Osteocyte (in vitro differentiated cells): ENCODE results near the gene PSKH1. TPM values are rescaled to one million over a fixed set of nuclear protein-coding genes. Genes with fewer than 3 reads are reported as not detected.
"Not testable (repeated sequence)": the region's sequence is repeated elsewhere in the genome, so short reads cannot be mapped to it uniquely, and the experiment has no call there.

ENCODE experiments used
- DNase-seq: peaks from one replicate; pipeline ENCODE4 v3.0.0; 2021; ENCODE audit warnings: mixed read lengths; ENCODE audit not compliant: unreplicated experiment; ENCODE audit errors: extremely low spot score
- H3K27ac Mint-ChIP-seq: one replicate; pipeline ENCODE4 v1.8.0; 2021; ENCODE audit warnings: mild to moderate bottlenecking, mixed read lengths; ENCODE audit not compliant: unreplicated experiment
- H3K27me3 Mint-ChIP-seq: one replicate; pipeline ENCODE4 v1.8.0; 2021; ENCODE audit warnings: mixed read lengths; ENCODE audit not compliant: unreplicated experiment
- H3K36me3 Mint-ChIP-seq: one replicate; pipeline ENCODE4 v1.8.0; 2021; ENCODE audit warnings: mixed read lengths; ENCODE audit not compliant: unreplicated experiment
- H3K4me1 Mint-ChIP-seq: one replicate; pipeline ENCODE4 v1.8.0; 2021; ENCODE audit warnings: mixed read lengths; ENCODE audit not compliant: unreplicated experiment
- H3K4me3 Mint-ChIP-seq: one replicate; pipeline ENCODE4 v1.8.0; 2021; ENCODE audit warnings: mild to moderate bottlenecking, moderate library complexity, mixed read lengths; ENCODE audit not compliant: unreplicated experiment
- H3K9me3 Mint-ChIP-seq: one replicate; pipeline ENCODE4 v1.8.0; 2021; ENCODE audit warnings: mixed read lengths; ENCODE audit not compliant: unreplicated experiment
- CTCF ChIP-seq: fragments of 200-600 bp; sonication (generic); IDR thresholded peaks from 2 replicates; pipeline ENCODE4 v1.5.0; 2021; ENCODE audit warnings: antibody characterized with exemption, mild to moderate bottlenecking, moderate library complexity
- total RNA-seq: library from RNA; stranded (reverse); gene quantifications from 2 replicates; pipeline ENCODE4 v1.2.1, GENCODE V29; 2021

Gene PSKH1
- total RNA-seq, 1 donor from 2014 or later: 45.5 TPM

DNA sequence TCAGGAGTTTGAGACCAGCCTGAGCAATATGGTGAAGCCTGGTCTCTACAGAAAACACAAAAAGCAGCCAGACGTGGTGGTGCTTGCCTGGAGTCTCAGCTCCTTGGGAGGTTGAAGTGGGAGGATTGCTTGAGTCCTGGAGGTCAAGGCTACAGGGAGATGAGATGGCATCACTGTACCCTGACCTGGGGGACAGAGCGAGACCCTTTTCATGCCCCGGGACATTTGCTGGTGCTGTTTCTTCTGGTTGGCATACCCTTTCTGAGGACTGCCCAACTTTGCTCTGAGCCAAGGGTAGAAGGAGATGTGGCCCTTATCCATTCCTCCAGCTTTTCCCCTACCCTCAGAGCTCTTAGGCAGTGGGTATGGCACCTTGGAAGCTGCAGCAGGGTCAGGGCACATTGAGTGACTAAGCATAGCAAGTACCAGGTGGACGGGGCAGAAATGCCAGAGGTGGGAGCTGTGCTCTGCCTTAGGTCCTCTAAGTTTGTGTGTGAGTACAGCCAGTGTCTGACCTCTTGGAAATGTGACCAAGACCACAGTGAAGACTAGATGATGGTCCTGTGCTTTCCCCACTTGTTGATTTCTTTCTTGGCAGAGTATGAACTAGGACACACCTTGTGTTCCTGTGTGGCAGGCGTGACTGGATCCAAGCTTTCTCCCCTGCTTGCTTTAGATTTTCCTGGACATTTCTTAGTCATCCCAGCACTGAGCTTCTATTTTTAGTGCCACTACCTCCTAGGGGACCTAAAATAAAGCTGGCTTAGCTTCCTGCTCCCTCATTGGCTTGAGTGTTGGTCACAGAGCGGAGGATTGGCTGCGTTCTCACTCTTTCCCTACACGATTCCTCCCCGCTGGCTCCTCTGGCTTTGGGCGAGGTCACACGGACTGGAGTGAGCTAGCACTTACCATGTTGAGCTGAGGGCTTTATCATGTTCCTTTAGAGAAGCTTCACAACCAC, 30.2 kb upstream of the PSKH1 start:
- Mint-ChIP-seq H3K4me3 (peak overlapping the region; percentile 9), H3K36me3 (peaks cover 12% of the 10 kb centered on the region), H3K27me3 (no peaks in the 10 kb centered on the region), H3K4me1 (peaks cover 28% of the 10 kb centered on the region), H3K27ac (peak overlapping the region; percentile 68), H3K9me3 (no peaks in the 10 kb centered on the region)
- DNase-seq: no peak
- TF ChIP-seq CTCF: no peak

GRCh38 chr16:67864044-67864443, 29.0 kb upstream of the PSKH1 start:
- Mint-ChIP-seq H3K4me1 (peaks cover 26% of the 10 kb centered on the region), H3K27ac (peak overlapping the region; percentile 62), H3K36me3 (peaks cover 14% of the 10 kb centered on the region)
- not testable (repeated sequence) for H3K9me3 Mint-ChIP-seq, H3K4me3 Mint-ChIP-seq, DNase-seq, H3K27me3 Mint-ChIP-seq

GRCh38 chr16:67864594-67864993, 28.5 kb upstream of the PSKH1 start:
- H3K36me3 Mint-ChIP-seq: peaks cover 14% of the 10 kb centered on the region
- no peaks in the 10 kb centered on the region for H3K27me3 Mint-ChIP-seq
- no peak for TF ChIP-seq CTCF
- H3K27ac Mint-ChIP-seq: peak overlapping the region; percentile 60
- no peak for DNase-seq
- no peaks in the 10 kb centered on the region for H3K9me3 Mint-ChIP-seq
- H3K4me3 Mint-ChIP-seq: no peak overlapping the region
- peaks cover 26% of the 10 kb centered on the region for H3K4me1 Mint-ChIP-seq

DNA sequence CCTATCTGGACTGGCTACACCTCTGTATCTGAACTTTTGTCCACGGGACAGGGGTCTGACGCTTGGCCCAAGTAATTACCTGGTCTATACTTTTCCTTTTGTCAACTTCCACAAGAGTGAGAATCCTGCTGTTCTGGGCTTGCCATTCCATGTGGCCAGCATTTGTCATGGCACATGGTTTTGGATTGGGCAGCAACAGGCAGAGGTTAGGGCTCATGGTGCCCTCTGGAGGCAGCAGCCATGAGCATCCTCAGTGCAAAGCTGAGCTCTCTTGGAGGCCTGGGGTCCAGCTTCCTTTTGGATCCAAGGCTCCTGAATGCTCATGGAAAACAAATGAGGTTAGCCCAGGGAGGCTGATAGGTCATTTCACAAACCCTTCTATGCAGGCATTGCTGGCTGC, 27.7 kb upstream of the PSKH1 start:
- H3K9me3 Mint-ChIP-seq: no peaks in the 10 kb centered on the region
- H3K4me1 Mint-ChIP-seq: peaks cover 26% of the 10 kb centered on the region
- no peak overlapping the region for H3K4me3 Mint-ChIP-seq
- TF ChIP-seq CTCF: peak; percentile 39
- no peak for DNase-seq
- no peaks in the 10 kb centered on the region for H3K27me3 Mint-ChIP-seq
- H3K27ac Mint-ChIP-seq: no peak overlapping the region
- H3K36me3 Mint-ChIP-seq: peaks cover 20% of the 10 kb centered on the region

DNA sequence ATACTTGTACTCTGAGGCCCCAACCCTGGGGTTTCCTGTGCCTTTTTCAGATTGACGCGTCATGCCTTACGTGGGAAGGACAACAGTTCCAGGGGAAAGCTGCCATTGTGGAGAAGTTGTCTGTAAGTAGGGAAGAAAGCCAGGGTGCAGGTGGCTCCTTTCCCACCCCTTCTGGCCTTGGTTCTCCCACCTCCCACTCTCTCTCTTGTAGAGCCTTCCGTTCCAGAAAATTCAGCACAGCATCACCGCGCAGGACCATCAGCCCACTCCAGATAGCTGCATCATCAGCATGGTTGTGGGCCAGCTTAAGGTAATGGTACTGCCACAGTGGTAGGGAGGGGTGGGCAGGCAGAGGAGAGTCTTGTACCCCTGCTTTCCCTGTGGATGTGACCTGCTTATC, 24.8 kb upstream of the PSKH1 start:
- no peak for DNase-seq
- H3K27ac Mint-ChIP-seq: no peak overlapping the region
- H3K4me3 Mint-ChIP-seq: no peak overlapping the region
- no peaks in the 10 kb centered on the region for H3K9me3 Mint-ChIP-seq
- no peaks in the 10 kb centered on the region for H3K27me3 Mint-ChIP-seq
- H3K36me3 Mint-ChIP-seq: peaks cover 25% of the 10 kb centered on the region
- H3K4me1 Mint-ChIP-seq: peaks cover 10% of the 10 kb centered on the region
- TF ChIP-seq CTCF: no peak
